Psoas muscle (tissue), 8 donors: ENCODE data around the gene KRTAP4-11. TPM values are rescaled to one million over a fixed set of nuclear protein-coding genes. Genes with fewer than 3 reads are reported as not detected.

Source experiments
- ATAC-seq, 4 donors: fragments of 200-7000 bp; cut with Tn5 transposase; one replicate each; pipeline ENCODE4 v1.9.1; 2020; ENCODE audit warnings: moderate library complexity in 3 of 4, mild to moderate bottlenecking in 2 of 4
- DNase-seq, 2 donors: peaks; one replicate each; pipeline ENCODE4 v3.0.0-alpha.2; 2020
- H3K27ac ChIP-seq: fragments of 200-600 bp; one replicate; pipeline ENCODE4 v1.8.0; 2022
- H3K27me3 ChIP-seq, 3 donors: fragments of 200-600 bp in 1 of 3; one replicate each; pipeline versions ENCODE4 v1.6.1 to v1.8.0; 2013 to 2022; ENCODE audit warnings: low read length in 2 of 3, mild to moderate bottlenecking in 2 of 3, moderate library complexity in 1 of 3; ENCODE audit not compliant: insufficient read depth in 3 of 3
- H3K36me3 ChIP-seq, 2 donors: fragments of 200-600 bp in 1 of 2; one replicate each; pipeline versions ENCODE4 v1.6.1 to v1.8.0; 2013 to 2022; ENCODE audit warnings: low read depth in 1 of 2, mild to moderate bottlenecking in 1 of 2, moderate library complexity in 1 of 2; ENCODE audit not compliant: insufficient read depth in 1 of 2
- H3K4me1 ChIP-seq: fragments of 200-600 bp; one replicate; pipeline ENCODE4 v1.8.0; 2022
- H3K4me3 ChIP-seq: fragments of 200-600 bp; one replicate; pipeline ENCODE4 v1.8.0; 2022; ENCODE audit warnings: mild to moderate bottlenecking
- H3K9me3 ChIP-seq: fragments of 200-600 bp; one replicate; pipeline ENCODE4 v1.8.0; 2022
- CTCF ChIP-seq: fragments of 200-600 bp; IDR thresholded peaks from one replicate; pipeline ENCODE4 v1.8.0; 2022; ENCODE audit warnings: antibody characterized with exemption
- WGBS, 3 donors: extraction: QIAGEN DNeasy Blood & Tissue Kit; methylation state at CpG; one replicate each; pipeline versions ENCODE4 v1.1.6 to v1.1.7; 2013; 5-methylcytosine and 5-hydroxymethylcytosine counted together
- intact Hi-C, 2 donors: fragments of 100-400 bp; cut with DNase I; formaldehyde crosslinking; loops; one replicate each; pipeline versions ENCODE4 v1.11.0 to v1.14.2; 2022
- polyA plus RNA-seq, 3 donors: library from polyadenylated mRNA; stranded (reverse); fragments of 200-250 nt; gene quantifications; one replicate each; pipeline ENCODE4 v1.2.3, GENCODE V29; 2013
- total RNA-seq, 4 donors: library from RNA; stranded (reverse); fragmentation: NEBNext Ultra II Directional in 2 of 4; extraction: Animal tissue kit (Norgen Biotek cat#: 25700) in 2 of 4; gene quantifications; one replicate each; pipeline versions ENCODE4 v1.2.1 to v1.2.4, GENCODE V29; 2021 to 2023
- donor health status: healthy with polysubstance abuse.
- donor health status: DM: no; HTN: no; CAD: no; lungs with moderate emphysema.
- donor health status: Bipolar disorder and iron deficiency.
- donor health status: healthy.
- donor health status: DM: yes; HTN: yes; CAD: no.
- donor health status: DM: no; HTN: no; CAD: no.
- donor health status: DM: no; HTN: no; CAD: no.
- donor health status: DM: yes; HTN: yes; CAD: no.

KRTAP4-11 gene
- total and polyA plus RNA-seq, 7 donors: not detected

- Histone ChIP-seq H3K9me3 (no peaks in the 10 kb centered on the region), H3K27me3 (peaks cover 0 to 7% (median 0%) of the 10 kb centered on the region in 3 donors), H3K36me3 (no peaks in the 10 kb centered on the region), H3K4me3 (no peak overlapping the region), H3K4me1 (no peaks in the 10 kb centered on the region), H3K27ac (no peak overlapping the region)
- intact Hi-C loops: no loop called here
- DNase-seq (no peak), ATAC-seq (no peak)
- no peak for TF ChIP-seq CTCF
These were observed 41.4 kb downstream of the KRTAP4-11 start for GRCh38 chr17:41076788-41077187.

GRCh38 chr17:41073676-41074075, 44.5 kb downstream of the KRTAP4-11 start:
- intact Hi-C loops: no loop called here
- no peaks in the 10 kb centered on the region for H3K36me3 ChIP-seq
- no peak for DNase-seq
- peaks cover 0 to 7% (median 0%) of the 10 kb centered on the region in 3 donors for H3K27me3 ChIP-seq
- no peak for ATAC-seq
- 87 to 95% (median 89%) methylated on average over 2 of the region's 2 CpGs for WGBS, 3 donors
- H3K4me3 ChIP-seq: no peak overlapping the region
- TF ChIP-seq CTCF: no peak
- H3K4me1 ChIP-seq: no peaks in the 10 kb centered on the region
- no peak overlapping the region for H3K27ac ChIP-seq
- no peaks in the 10 kb centered on the region for H3K9me3 ChIP-seq

- WGBS, 3 donors: 64 to 77% (median 71%) methylated on average over 5 of the region's 5 CpGs
- H3K4me3 ChIP-seq: no peak overlapping the region
- no peak for ATAC-seq
- H3K36me3 ChIP-seq: no peaks in the 10 kb centered on the region
- no peak for TF ChIP-seq CTCF
- intact Hi-C loops: no loop called here
- no peak for DNase-seq
- peaks cover 0 to 4% (median 0%) of the 10 kb centered on the region in 3 donors for H3K27me3 ChIP-seq
- H3K27ac ChIP-seq: no peak overlapping the region
- H3K4me1 ChIP-seq: no peaks in the 10 kb centered on the region
- no peaks in the 10 kb centered on the region for H3K9me3 ChIP-seq
These were observed 46.4 kb downstream of the KRTAP4-11 start for GRCh38 chr17:41071606-41072360.

GRCh38 chr17:41069031-41069430, 49.1 kb downstream of the KRTAP4-11 start:
- H3K27ac ChIP-seq: no peak overlapping the region
- H3K27me3 ChIP-seq: peaks cover 0 to 1% (median 0%) of the 10 kb centered on the region in 3 donors
- 73 to 75% (median 75%) methylated on average over 3 of the region's 3 CpGs for WGBS, 3 donors
- no peaks in the 10 kb centered on the region for H3K4me1 ChIP-seq
- intact Hi-C loops: no loop called here
- H3K36me3 ChIP-seq: no peaks in the 10 kb centered on the region
- H3K4me3 ChIP-seq: no peak overlapping the region
- DNase-seq (no peak), ATAC-seq (no peak)
- H3K9me3 ChIP-seq: no peaks in the 10 kb centered on the region
- no peak for TF ChIP-seq CTCF

- no peaks in the 10 kb centered on the region for H3K9me3 ChIP-seq
- intact Hi-C loops: no loop called here
- H3K36me3 ChIP-seq: no peaks in the 10 kb centered on the region
- no peak for ATAC-seq
- no peak overlapping the region for H3K4me3 ChIP-seq
- no peak overlapping the region for H3K27ac ChIP-seq
- peaks cover 0 to 1% (median 0%) of the 10 kb centered on the region in 3 donors for H3K27me3 ChIP-seq
- H3K4me1 ChIP-seq: no peaks in the 10 kb centered on the region
- DNase-seq: no peak
- no peak for TF ChIP-seq CTCF
These were observed 50.9 kb downstream of the KRTAP4-11 start for GRCh38 chr17:41067281-41067680.
